Measurements from ENCODE around the gene U2AF2. TPM values are rescaled to one million over a fixed set of nuclear protein-coding genes. Genes with fewer than 3 reads are reported as not detected.
A peak's percentile ranks its signal among the peaks of the same experiment; 100 is the strongest.

The U2AF2 gene
- total and polyA plus RNA-seq, 9 of the 15 experiments (the other 6 are each of a cell fraction or from before 2014, with no cell fraction given): 3.0 to 331 (median 157) TPM

DNA sequence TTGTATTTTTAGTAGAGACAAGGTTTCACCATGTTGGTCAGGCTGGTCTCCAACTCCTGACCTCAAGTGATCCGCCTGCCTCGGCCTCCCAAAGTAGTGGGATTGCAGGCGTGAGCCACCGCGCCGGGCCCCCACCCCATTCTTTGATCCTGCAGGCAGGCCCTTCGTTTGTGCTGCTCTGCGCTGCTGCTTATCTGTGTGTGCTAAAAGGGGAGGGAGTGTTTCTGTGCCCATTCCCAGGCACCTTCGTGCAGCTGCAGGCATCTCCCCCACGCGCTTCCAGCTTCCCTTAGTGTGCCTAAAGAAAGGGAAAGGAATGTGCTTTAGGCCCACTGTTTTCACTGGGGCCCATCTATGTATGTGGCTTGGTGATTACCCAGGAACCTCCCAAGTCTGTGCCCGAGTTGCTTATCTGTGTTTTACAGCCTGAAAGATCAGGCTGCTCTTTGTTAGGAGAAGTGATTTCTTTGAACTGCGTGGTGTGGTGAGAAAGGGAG, 47.3 kb downstream of the U2AF2 start (continued):
- TF ChIP-seq, protein P1, sequence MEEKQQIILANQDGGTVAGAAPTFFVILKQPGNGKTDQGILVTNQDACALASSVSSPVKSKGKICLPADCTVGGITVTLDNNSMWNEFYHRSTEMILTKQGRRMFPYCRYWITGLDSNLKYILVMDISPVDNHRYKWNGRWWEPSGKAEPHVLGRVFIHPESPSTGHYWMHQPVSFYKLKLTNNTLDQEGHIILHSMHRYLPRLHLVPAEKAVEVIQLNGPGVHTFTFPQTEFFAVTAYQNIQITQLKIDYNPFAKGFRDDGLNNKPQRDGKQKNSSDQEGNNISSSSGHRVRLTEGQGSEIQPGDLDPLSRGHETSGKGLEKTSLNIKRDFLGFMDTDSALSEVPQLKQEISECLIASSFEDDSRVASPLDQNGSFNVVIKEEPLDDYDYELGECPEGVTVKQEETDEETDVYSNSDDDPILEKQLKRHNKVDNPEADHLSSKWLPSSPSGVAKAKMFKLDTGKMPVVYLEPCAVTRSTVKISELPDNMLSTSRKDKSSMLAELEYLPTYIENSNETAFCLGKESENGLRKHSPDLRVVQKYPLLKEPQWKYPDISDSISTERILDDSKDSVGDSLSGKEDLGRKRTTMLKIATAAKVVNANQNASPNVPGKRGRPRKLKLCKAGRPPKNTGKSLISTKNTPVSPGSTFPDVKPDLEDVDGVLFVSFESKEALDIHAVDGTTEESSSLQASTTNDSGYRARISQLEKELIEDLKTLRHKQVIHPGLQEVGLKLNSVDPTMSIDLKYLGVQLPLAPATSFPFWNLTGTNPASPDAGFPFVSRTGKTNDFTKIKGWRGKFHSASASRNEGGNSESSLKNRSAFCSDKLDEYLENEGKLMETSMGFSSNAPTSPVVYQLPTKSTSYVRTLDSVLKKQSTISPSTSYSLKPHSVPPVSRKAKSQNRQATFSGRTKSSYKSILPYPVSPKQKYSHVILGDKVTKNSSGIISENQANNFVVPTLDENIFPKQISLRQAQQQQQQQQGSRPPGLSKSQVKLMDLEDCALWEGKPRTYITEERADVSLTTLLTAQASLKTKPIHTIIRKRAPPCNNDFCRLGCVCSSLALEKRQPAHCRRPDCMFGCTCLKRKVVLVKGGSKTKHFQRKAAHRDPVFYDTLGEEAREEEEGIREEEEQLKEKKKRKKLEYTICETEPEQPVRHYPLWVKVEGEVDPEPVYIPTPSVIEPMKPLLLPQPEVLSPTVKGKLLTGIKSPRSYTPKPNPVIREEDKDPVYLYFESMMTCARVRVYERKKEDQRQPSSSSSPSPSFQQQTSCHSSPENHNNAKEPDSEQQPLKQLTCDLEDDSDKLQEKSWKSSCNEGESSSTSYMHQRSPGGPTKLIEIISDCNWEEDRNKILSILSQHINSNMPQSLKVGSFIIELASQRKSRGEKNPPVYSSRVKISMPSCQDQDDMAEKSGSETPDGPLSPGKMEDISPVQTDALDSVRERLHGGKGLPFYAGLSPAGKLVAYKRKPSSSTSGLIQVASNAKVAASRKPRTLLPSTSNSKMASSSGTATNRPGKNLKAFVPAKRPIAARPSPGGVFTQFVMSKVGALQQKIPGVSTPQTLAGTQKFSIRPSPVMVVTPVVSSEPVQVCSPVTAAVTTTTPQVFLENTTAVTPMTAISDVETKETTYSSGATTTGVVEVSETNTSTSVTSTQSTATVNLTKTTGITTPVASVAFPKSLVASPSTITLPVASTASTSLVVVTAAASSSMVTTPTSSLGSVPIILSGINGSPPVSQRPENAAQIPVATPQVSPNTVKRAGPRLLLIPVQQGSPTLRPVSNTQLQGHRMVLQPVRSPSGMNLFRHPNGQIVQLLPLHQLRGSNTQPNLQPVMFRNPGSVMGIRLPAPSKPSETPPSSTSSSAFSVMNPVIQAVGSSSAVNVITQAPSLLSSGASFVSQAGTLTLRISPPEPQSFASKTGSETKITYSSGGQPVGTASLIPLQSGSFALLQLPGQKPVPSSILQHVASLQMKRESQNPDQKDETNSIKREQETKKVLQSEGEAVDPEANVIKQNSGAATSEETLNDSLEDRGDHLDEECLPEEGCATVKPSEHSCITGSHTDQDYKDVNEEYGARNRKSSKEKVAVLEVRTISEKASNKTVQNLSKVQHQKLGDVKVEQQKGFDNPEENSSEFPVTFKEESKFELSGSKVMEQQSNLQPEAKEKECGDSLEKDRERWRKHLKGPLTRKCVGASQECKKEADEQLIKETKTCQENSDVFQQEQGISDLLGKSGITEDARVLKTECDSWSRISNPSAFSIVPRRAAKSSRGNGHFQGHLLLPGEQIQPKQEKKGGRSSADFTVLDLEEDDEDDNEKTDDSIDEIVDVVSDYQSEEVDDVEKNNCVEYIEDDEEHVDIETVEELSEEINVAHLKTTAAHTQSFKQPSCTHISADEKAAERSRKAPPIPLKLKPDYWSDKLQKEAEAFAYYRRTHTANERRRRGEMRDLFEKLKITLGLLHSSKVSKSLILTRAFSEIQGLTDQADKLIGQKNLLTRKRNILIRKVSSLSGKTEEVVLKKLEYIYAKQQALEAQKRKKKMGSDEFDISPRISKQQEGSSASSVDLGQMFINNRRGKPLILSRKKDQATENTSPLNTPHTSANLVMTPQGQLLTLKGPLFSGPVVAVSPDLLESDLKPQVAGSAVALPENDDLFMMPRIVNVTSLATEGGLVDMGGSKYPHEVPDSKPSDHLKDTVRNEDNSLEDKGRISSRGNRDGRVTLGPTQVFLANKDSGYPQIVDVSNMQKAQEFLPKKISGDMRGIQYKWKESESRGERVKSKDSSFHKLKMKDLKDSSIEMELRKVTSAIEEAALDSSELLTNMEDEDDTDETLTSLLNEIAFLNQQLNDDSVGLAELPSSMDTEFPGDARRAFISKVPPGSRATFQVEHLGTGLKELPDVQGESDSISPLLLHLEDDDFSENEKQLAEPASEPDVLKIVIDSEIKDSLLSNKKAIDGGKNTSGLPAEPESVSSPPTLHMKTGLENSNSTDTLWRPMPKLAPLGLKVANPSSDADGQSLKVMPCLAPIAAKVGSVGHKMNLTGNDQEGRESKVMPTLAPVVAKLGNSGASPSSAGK (IDR thresholded peaks at IDR 0.05): peak; percentile 73
- TF ChIP-seq LEF1 (IDR thresholded peaks at IDR 0.05): peak; percentile 81
- TF ChIP-seq ATF7 (IDR thresholded peaks at IDR 0.05): peak; percentile 47; the same call in 1 of the 2 replicates
- TF ChIP-seq, protein P2, sequence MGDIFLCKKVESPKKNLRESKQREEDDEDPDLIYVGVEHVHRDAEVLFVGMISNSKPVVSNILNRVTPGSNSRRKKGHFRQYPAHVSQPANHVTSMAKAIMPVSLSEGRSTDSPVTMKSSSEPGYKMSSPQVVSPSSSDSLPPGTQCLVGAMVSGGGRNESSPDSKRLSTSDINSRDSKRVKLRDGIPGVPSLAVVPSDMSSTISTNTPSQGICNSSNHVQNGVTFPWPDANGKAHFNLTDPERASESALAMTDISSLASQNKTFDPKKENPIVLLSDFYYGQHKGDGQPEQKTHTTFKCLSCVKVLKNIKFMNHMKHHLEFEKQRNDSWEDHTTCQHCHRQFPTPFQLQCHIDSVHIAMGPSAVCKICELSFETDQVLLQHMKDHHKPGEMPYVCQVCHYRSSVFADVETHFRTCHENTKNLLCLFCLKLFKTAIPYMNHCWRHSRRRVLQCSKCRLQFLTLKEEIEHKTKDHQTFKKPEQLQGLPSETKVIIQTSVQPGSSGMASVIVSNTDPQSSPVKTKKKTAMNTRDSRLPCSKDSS (IDR thresholded peaks at IDR 0.05; ENCODE audit: low read depth, partially characterized antibody): no peak
- TF ChIP-seq, protein P3, sequence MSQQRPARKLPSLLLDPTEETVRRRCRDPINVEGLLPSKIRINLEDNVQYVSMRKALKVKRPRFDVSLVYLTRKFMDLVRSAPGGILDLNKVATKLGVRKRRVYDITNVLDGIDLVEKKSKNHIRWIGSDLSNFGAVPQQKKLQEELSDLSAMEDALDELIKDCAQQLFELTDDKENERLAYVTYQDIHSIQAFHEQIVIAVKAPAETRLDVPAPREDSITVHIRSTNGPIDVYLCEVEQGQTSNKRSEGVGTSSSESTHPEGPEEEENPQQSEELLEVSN (IDR thresholded peaks at IDR 0.05; ENCODE audit: borderline replicate concordance in 1 of 2, extremely low read depth in 1 of 2, insufficient read depth in 1 of 2, insufficient read length in 1 of 2, low read depth in 1 of 2, low read length in 1 of 2, poor library complexity in 1 of 2, severe bottlenecking in 1 of 2): peak in 1 of 2 experiments; percentile 19
- TF ChIP-seq GATA2 (CRISPR knock-in tag; IDR thresholded peaks at IDR 0.05): peak; percentile 83
- no peak for TF ChIP-seq XRCC3 (IDR thresholded peaks at IDR 0.05)
- TF ChIP-seq, protein P4, sequence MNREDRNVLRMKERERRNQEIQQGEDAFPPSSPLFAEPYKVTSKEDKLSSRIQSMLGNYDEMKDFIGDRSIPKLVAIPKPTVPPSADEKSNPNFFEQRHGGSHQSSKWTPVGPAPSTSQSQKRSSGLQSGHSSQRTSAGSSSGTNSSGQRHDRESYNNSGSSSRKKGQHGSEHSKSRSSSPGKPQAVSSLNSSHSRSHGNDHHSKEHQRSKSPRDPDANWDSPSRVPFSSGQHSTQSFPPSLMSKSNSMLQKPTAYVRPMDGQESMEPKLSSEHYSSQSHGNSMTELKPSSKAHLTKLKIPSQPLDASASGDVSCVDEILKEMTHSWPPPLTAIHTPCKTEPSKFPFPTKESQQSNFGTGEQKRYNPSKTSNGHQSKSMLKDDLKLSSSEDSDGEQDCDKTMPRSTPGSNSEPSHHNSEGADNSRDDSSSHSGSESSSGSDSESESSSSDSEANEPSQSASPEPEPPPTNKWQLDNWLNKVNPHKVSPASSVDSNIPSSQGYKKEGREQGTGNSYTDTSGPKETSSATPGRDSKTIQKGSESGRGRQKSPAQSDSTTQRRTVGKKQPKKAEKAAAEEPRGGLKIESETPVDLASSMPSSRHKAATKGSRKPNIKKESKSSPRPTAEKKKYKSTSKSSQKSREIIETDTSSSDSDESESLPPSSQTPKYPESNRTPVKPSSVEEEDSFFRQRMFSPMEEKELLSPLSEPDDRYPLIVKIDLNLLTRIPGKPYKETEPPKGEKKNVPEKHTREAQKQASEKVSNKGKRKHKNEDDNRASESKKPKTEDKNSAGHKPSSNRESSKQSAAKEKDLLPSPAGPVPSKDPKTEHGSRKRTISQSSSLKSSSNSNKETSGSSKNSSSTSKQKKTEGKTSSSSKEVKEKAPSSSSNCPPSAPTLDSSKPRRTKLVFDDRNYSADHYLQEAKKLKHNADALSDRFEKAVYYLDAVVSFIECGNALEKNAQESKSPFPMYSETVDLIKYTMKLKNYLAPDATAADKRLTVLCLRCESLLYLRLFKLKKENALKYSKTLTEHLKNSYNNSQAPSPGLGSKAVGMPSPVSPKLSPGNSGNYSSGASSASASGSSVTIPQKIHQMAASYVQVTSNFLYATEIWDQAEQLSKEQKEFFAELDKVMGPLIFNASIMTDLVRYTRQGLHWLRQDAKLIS (CRISPR knock-in tag; IDR thresholded peaks at IDR 0.05): no peak
- no peak for TF ChIP-seq ILF3 (IDR thresholded peaks at IDR 0.05; ENCODE audit: borderline replicate concordance)

Measured in K562 (cell line).